SKM-1 treated with dmso at 0.1 percent for 144 hours (cell line): ENCODE measurements around the gene LCMT1.
A peak's percentile ranks its signal among the peaks of the same experiment; 100 is the strongest.
"Not testable (repeated sequence)": the region's sequence is repeated elsewhere in the genome, so short reads cannot be mapped to it uniquely, and the experiment has no call there.

Experiments
- DNase-seq: peaks from one replicate; lab custom pipeline; 2025; ENCODE audit not compliant: unreplicated experiment; lab: John Stamatoyannopoulos, UW

Gene LCMT1

GRCh38 chr16:25111403-25112166 lies at the start of gene LCMT1:
Gene LCMT1, plus strand, starts transcription at chr16:25111742. Its CDS starts 142 bp downstream, at chr16:25111884.
- peak; percentile 99 for DNase-seq

- DNase-seq = no peak
Observed at GRCh38 chr16:25063102-25063501, 48.4 kb upstream of the LCMT1 start.

- DNase-seq = no peak
Observed at GRCh38 chr16:25063865-25064264, 47.7 kb upstream of the LCMT1 start.

GRCh38 chr16:25064281-25064680 lies 47.3 kb upstream of the LCMT1 start:
- not testable (repeated sequence) for DNase-seq

- no peak for DNase-seq
Observed at GRCh38 chr16:25064937-25065336, 46.6 kb upstream of the LCMT1 start.

GRCh38 chr16:25065899-25066298 lies 45.6 kb upstream of the LCMT1 start:
- DNase-seq = no peak

GRCh38 chr16:25066426-25066746 lies 45.2 kb upstream of the LCMT1 start:
- DNase-seq = no peak

GRCh38 chr16:25066747-25067631 lies 44.6 kb upstream of the LCMT1 start:
- DNase-seq = peak; percentile 51

- DNase-seq = no peak
Observed at GRCh38 chr16:25073854-25074253, 37.7 kb upstream of the LCMT1 start.

- DNase-seq = no peak
Observed at GRCh38 chr16:25078386-25078978, 33.1 kb upstream of the LCMT1 start.

GRCh38 chr16:25079637-25080378 lies 31.7 kb upstream of the LCMT1 start:
- DNase-seq = no peak

- no peak for DNase-seq
Observed at GRCh38 chr16:25080420-25081131, 31.0 kb upstream of the LCMT1 start.

- no peak for DNase-seq
Observed at GRCh38 chr16:25081702-25082101, 29.8 kb upstream of the LCMT1 start.

GRCh38 chr16:25083065-25083464 lies 28.5 kb upstream of the LCMT1 start:
- DNase-seq = no peak

- DNase-seq = no peak
Observed at GRCh38 chr16:25083701-25084100, 27.8 kb upstream of the LCMT1 start.

GRCh38 chr16:25084797-25085196 lies 26.7 kb upstream of the LCMT1 start:
- DNase-seq = no peak

GRCh38 chr16:25087761-25088160 lies 23.8 kb upstream of the LCMT1 start:
- no peak for DNase-seq

- no peak for DNase-seq
Observed at GRCh38 chr16:25089351-25089750, 22.2 kb upstream of the LCMT1 start.

- DNase-seq = no peak
Observed at GRCh38 chr16:25092441-25092840, 19.1 kb upstream of the LCMT1 start.

GRCh38 chr16:25093208-25094061 lies 18.1 kb upstream of the LCMT1 start:
- peak; percentile 12 for DNase-seq
